NT2/D1 (cell line): Measurements from ENCODE around the gene TNS3.

Source experiments
- SUZ12 ChIP-seq: IDR thresholded peaks from 2 replicates; pipeline ENCODE4 v1.6.1; 2011; ENCODE audit not compliant: insufficient read length, insufficient read depth; ENCODE audit errors: extremely low read depth
- YY1 ChIP-seq: IDR thresholded peaks from 2 replicates; pipeline ENCODE4 v1.6.1; 2011; ENCODE audit not compliant: insufficient read length, insufficient read depth
- ZNF274 ChIP-seq: IDR thresholded peaks from 2 replicates; pipeline ENCODE4 v1.6.1; 2011; ENCODE audit warnings: mild to moderate bottlenecking, low read depth, low read length

GRCh38 chr7:47266131-47266706 is 315.7 kb downstream of the TNS3 start:
- TF ChIP-seq ZNF274 (no peak), YY1 (no peak), SUZ12 (no peak)
